BE2C (cell line): ENCODE measurements around the gene CMTM7.

Experiments used
- DNase-seq: peaks from one replicate; pipeline ENCODE4 v3.0.0-alpha.2; 2020
- H3K27me3 ChIP-seq: fragments of 250-450 bp; sonication (Bioruptor Pico); 2 replicates; pipeline ENCODE4 v1.5.1; 2020; ENCODE audit warnings: mild to moderate bottlenecking
- H3K36me3 ChIP-seq: fragments of 250-450 bp; sonication (Bioruptor Pico); 2 replicates; pipeline ENCODE4 v1.5.1; 2020; ENCODE audit warnings: mild to moderate bottlenecking
- H3K4me1 ChIP-seq: fragments of 250-450 bp; sonication (Bioruptor Pico); 2 replicates; pipeline ENCODE4 v1.5.1; 2020
- H3K4me3 ChIP-seq: 2 replicates; pipeline ENCODE4 v1.5.1; 2011; ENCODE audit warnings: low read depth, low read length
- H3K9me3 ChIP-seq: fragments of 250-450 bp; sonication (Bioruptor Pico); 2 replicates; pipeline ENCODE4 v1.5.1; 2020
- CTCF ChIP-seq: IDR thresholded peaks from 2 replicates; pipeline ENCODE4 v1.5.1; 2012; ENCODE audit warnings: mild to moderate bottlenecking, low read depth, low read length

The CMTM7 gene

DNA sequence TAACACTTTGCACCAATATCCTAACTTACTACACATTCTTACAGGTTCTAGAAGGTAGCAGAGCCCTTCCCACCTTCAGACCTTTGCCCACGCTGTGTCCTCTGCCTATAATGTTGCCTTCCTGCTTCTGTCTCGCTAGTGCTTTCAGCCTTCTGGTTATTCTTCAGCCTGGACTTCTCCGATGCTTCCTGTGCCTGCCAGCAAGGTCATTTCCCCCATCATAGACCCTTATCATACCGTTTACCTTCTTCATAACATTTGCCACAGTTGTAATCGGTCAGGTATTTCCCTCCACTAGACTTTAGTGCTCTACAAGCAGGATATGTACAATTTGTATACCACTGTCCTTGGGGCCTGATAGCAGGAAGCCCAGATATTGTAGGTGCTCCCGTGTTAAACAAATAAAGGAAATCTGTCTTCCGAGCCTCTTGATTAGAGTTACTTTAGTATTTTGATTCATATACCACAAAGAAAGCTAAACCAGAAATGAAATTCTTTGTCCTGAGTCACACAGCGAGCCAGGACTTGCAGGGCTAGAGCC lies 35.8 kb upstream of the CMTM7 start:
- H3K9me3 ChIP-seq, result no peaks in the 10 kb centered on the region
- no peaks in the 10 kb centered on the region for H3K4me1 ChIP-seq
- DNase-seq, result no peak
- H3K27me3 ChIP-seq, result no peaks in the 10 kb centered on the region
- no peak for TF ChIP-seq CTCF
- H3K36me3 ChIP-seq, result no peaks in the 10 kb centered on the region
- no peak overlapping the region for H3K4me3 ChIP-seq

GRCh38 chr3:32359766-32360492 lies 31.7 kb upstream of the CMTM7 start:
- no peak for DNase-seq
- no peaks in the 10 kb centered on the region for H3K36me3 ChIP-seq
- no peak for TF ChIP-seq CTCF

GRCh38 chr3:32360493-32360827 lies 31.2 kb upstream of the CMTM7 start:
- Histone ChIP-seq H3K4me1 (no peaks in the 10 kb centered on the region), H3K9me3 (no peaks in the 10 kb centered on the region), H3K36me3 (no peaks in the 10 kb centered on the region), H3K27me3 (no peaks in the 10 kb centered on the region), H3K4me3 (no peak overlapping the region)
- DNase-seq, result no peak
- no peak for TF ChIP-seq CTCF

More at GRCh38 chr3:32359766-32360492, 31.7 kb upstream of the CMTM7 start:
- no peak overlapping the region for H3K4me3 ChIP-seq
- H3K27me3 ChIP-seq, result no peaks in the 10 kb centered on the region
- no peaks in the 10 kb centered on the region for H3K4me1 ChIP-seq
- no peaks in the 10 kb centered on the region for H3K9me3 ChIP-seq

GRCh38 chr3:32366638-32367397 lies 24.8 kb upstream of the CMTM7 start:
- no peaks in the 10 kb centered on the region for H3K4me1 ChIP-seq
- H3K9me3 ChIP-seq, result no peaks in the 10 kb centered on the region
- no peaks in the 10 kb centered on the region for H3K27me3 ChIP-seq
- H3K36me3 ChIP-seq, result no peaks in the 10 kb centered on the region
- TF ChIP-seq CTCF, result no peak
- H3K4me3 ChIP-seq, result no peak overlapping the region
- DNase-seq, result no peak

- no peaks in the 10 kb centered on the region for H3K9me3 ChIP-seq
- no peaks in the 10 kb centered on the region for H3K27me3 ChIP-seq
- no peak for DNase-seq
- TF ChIP-seq CTCF, result no peak
- no peak overlapping the region for H3K4me3 ChIP-seq
- no peaks in the 10 kb centered on the region for H3K36me3 ChIP-seq
- no peaks in the 10 kb centered on the region for H3K4me1 ChIP-seq
These were observed 24.2 kb upstream of the CMTM7 start for GRCh38 chr3:32367442-32367841.
